CD8-positive, alpha-beta memory T cell (primary cell): Measurements from ENCODE around the gene MLH3. TPM values are rescaled to one million over a fixed set of nuclear protein-coding genes. Genes with fewer than 3 reads are reported as not detected.

ENCODE experiments used
- CTCF ChIA-PET: fragments of 350-600 bp; sonication (Branson Sonifier 250); formaldehyde crosslinking; loops from one replicate; lab custom pipeline; 2021; ENCODE audit warnings: antibody characterized with exemption; lab: Charles Lee
- POLR2A ChIA-PET: fragments of 350-600 bp; sonication (Branson Sonifier 250); formaldehyde crosslinking; loops from one replicate; lab custom pipeline; 2021; ENCODE audit warnings: antibody characterized with exemption; lab: Charles Lee
- DNase-seq, 5 donors: peaks; one replicate each; pipeline versions ENCODE4 v3.0.0 to v3.0.0-alpha.2; 2020 to 2022; ENCODE audit warnings: mixed read lengths in 1 of 5
- H3K27ac ChIP-seq: one replicate; pipeline ENCODE4 v1.7.0; 2013; ENCODE audit warnings: low read depth, mild to moderate bottlenecking, low read length, moderate library complexity
- H3K27me3 ChIP-seq: 2 replicates; pipeline ENCODE4 v1.7.0; 2013; ENCODE audit warnings: low read length, mild to moderate bottlenecking; ENCODE audit not compliant: insufficient read depth, poor library complexity, severe bottlenecking
- H3K36me3 ChIP-seq: 2 replicates; pipeline ENCODE4 v1.7.0; 2013; ENCODE audit warnings: mild to moderate bottlenecking, low read length, moderate library complexity; ENCODE audit not compliant: insufficient read depth
- H3K4me1 ChIP-seq: 2 replicates; pipeline ENCODE4 v1.7.0; 2013; ENCODE audit warnings: mild to moderate bottlenecking, low read length, moderate library complexity; ENCODE audit not compliant: insufficient read depth
- H3K4me3 ChIP-seq: 2 replicates; pipeline ENCODE4 v1.7.0; 2013; ENCODE audit warnings: mild to moderate bottlenecking, low read length
- H3K9me3 ChIP-seq: 2 replicates; pipeline ENCODE4 v1.7.0; 2013; ENCODE audit warnings: mild to moderate bottlenecking, low read length
- H3K27ac Mint-ChIP-seq, 8 donors: one replicate each; pipeline ENCODE4 v1.8.0; 2020 to 2021; ENCODE audit warnings: mixed read lengths in 8 of 8, mild to moderate bottlenecking in 6 of 8, inconsistent platforms in 3 of 8, moderate library complexity in 3 of 8
- H3K27me3 Mint-ChIP-seq, 2 donors: one replicate each; pipeline ENCODE4 v1.8.0; 2020 to 2021; ENCODE audit warnings: mixed read lengths in 2 of 2, mild to moderate bottlenecking in 1 of 2, moderate library complexity in 1 of 2
- H3K36me3 Mint-ChIP-seq, 3 donors: one replicate each; pipeline ENCODE4 v1.8.0; 2020 to 2021; ENCODE audit warnings: mixed read lengths in 3 of 3, inconsistent platforms in 1 of 3, mild to moderate bottlenecking in 1 of 3
- H3K4me1 Mint-ChIP-seq, 3 donors: one replicate each; pipeline ENCODE4 v1.8.0; 2020 to 2021; ENCODE audit warnings: mixed read lengths in 3 of 3, inconsistent platforms in 1 of 3, mild to moderate bottlenecking in 1 of 3
- H3K4me3 Mint-ChIP-seq, 7 donors: one replicate each; pipeline ENCODE4 v1.8.0; 2020 to 2021; ENCODE audit warnings: mixed read lengths in 7 of 7, mild to moderate bottlenecking in 6 of 7, moderate library complexity in 4 of 7, inconsistent platforms in 2 of 7
- H3K9me3 Mint-ChIP-seq, 5 donors: one replicate each; pipeline ENCODE4 v1.8.0; 2020 to 2022; ENCODE audit warnings: mixed read lengths in 5 of 5, mild to moderate bottlenecking in 3 of 5, moderate library complexity in 2 of 5, inconsistent platforms in 1 of 5
- polyA plus RNA-seq: library from polyadenylated mRNA; unstranded; fragments of 300-500 nt; fragmentation: Illumina TruSeq; gene quantifications from one replicate; pipeline ENCODE4 v1.2.3, GENCODE V29; 2021
- total RNA-seq, 2 experiments: library from RNA; stranded (reverse); gene quantifications; one replicate each; pipeline ENCODE4 v1.2.3, GENCODE V29; 2021

Gene MLH3
- total and polyA plus RNA-seq, 3 experiments from 2014 or later: 10.4 to 16.7 (median 16.2) TPM

DNA sequence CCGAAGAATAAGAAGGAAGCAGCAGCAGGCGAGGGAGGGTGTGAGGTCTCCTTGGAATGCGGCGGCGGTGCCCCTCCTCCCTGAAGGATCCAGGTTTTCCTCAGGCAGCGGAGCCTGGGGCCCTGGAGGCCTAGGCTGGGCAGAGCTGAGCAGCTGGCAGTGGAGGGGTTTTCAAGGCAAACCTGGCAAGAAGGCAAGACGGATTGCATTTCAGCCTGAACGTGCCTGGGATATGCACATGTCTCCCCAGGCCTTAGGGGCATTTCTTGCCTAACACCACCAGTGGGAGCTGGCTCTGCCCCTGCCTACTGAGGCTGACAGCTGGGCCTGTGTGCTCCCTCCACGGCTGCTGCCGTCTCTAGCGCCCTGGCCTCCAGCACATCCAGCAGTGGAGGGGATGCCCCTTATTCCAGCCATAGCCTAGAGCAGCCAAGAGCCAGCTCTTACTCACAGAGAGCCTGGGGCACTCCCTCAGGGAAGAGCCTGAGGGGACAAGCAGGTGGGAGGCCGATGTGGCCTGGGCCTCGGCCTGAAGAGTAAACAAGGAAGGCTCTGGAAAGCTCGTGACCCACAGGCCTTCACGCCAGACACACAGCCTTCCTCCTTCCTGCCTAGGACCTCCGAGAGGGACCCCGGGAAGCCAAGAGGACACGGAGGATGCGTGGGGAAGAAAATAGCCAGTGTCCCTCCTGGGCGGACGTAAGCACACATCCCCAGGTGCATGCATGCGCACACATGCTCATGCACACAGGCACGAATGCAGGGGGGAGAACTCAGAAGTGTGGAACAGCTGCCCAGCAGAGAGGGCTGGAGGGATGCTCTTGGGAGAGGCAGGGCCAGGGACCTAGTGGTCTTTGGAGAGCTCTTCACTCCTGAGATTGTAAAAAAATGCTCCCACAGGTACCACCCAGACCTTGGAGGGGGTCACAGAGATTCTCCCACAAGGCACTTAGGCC is 71.5 kb downstream of the MLH3 start:
- Histone ChIP-seq H3K36me3 (no peaks in the 10 kb centered on the region), H3K4me3 (no peak overlapping the region), H3K27ac (no peak overlapping the region), H3K9me3 (no peaks in the 10 kb centered on the region), H3K4me1 (no peaks in the 10 kb centered on the region), H3K27me3 (no peaks in the 10 kb centered on the region)
- no peak for DNase-seq
- ChIA-PET POLR2A (no interaction called here), CTCF (interaction anchor here (1.3 kb wide), 1 partner anchor 33 kb away, joined by 3 read pairs; no protein-coding TSS in a partner anchor)
- Mint-ChIP-seq H3K27me3 (peaks cover 0 to 7% of the 10 kb centered on the region in 2 donors), H3K4me3 (no peak overlapping the region), H3K27ac (no peak overlapping the region), H3K36me3 (no peaks in the 10 kb centered on the region), H3K9me3 (no peaks in the 10 kb centered on the region), H3K4me1 (no peaks in the 10 kb centered on the region)

GRCh38 chr14:74979029-74979428 is 72.2 kb downstream of the MLH3 start:
- ChIA-PET CTCF (interaction anchor here (1.3 kb wide), 1 partner anchor 32 kb away, joined by 3 read pairs; no protein-coding TSS in a partner anchor), POLR2A (no interaction called here)
- Mint-ChIP-seq H3K36me3 (no peaks in the 10 kb centered on the region), H3K27me3 (peaks cover 0 to 7% of the 10 kb centered on the region in 2 donors), H3K9me3 (no peaks in the 10 kb centered on the region), H3K27ac (no peak overlapping the region), H3K4me1 (no peaks in the 10 kb centered on the region), H3K4me3 (no peak overlapping the region)
- Histone ChIP-seq H3K4me3 (no peak overlapping the region), H3K27ac (no peak overlapping the region), H3K27me3 (no peaks in the 10 kb centered on the region), H3K4me1 (no peaks in the 10 kb centered on the region), H3K9me3 (no peaks in the 10 kb centered on the region), H3K36me3 (no peaks in the 10 kb centered on the region)
- no peak for DNase-seq

DNA sequence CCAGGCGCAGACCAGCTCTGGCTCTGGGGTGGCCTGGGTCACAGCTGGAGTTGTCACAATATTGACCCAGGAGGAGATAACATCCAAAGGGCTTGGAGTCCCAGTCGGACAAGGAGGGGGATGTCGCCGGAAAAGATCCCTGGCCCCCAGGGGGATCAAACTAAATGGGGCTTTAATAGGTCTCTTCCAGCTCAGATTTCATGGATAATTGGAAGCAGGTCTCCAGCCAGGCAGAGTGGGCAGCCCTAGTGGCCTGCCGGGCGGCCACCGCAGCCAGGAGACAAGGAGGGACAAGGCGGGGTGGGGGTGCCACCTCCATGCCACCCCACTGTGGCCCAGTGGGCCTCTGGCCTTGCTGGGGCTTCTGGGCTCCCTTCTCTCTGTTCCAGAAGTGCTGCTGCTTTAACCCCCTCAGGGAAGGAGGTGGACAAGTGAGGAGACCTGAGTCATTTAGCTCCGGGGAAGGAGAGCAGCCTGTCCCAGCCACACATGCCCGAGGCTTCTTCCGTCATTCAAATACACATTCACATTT is 72.8 kb downstream of the MLH3 start:
- Mint-ChIP-seq H3K27ac (no peak overlapping the region), H3K9me3 (no peaks in the 10 kb centered on the region), H3K4me1 (peaks cover 0 to 3% (median 0%) of the 10 kb centered on the region in 3 donors), H3K36me3 (no peaks in the 10 kb centered on the region), H3K27me3 (peaks cover 0 to 7% of the 10 kb centered on the region in 2 donors), H3K4me3 (no peak overlapping the region)
- Histone ChIP-seq H3K27ac (no peak overlapping the region), H3K4me3 (no peak overlapping the region), H3K9me3 (no peaks in the 10 kb centered on the region), H3K4me1 (no peaks in the 10 kb centered on the region), H3K36me3 (no peaks in the 10 kb centered on the region), H3K27me3 (no peaks in the 10 kb centered on the region)
- CTCF ChIA-PET: no interaction called here
- no peak for DNase-seq
- POLR2A ChIA-PET: no interaction called here

DNA sequence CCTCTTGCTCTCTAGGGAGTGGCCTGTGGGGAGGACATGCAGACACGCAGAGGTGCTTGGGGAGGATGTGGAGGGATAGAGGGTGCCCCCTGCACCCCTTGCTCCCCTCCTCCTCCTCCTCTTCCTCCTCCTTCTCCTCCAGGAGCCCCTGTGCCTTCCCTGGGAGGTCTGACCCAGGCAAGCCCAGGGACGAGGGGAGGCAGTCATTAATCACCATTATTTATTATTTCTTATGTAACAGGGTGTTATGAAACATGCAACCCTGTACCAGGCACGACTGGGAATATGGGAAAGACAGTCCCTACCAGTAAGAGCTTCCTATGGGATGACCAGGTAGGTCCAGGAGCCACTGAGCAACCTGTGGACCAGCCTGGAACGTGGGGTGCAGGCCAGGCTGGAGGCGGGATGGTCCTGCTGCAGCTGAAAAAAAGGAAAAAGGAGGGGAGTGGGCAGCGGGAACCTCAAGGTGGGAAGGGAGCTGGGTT is 73.3 kb downstream of the MLH3 start:
- H3K4me3 ChIP-seq: no peak overlapping the region
- Mint-ChIP-seq H3K4me3 (no peak overlapping the region), H3K36me3 (no peaks in the 10 kb centered on the region), H3K4me1 (peaks cover 0 to 4% (median 0%) of the 10 kb centered on the region in 3 donors), H3K9me3 (no peaks in the 10 kb centered on the region), H3K27ac (no peak overlapping the region), H3K27me3 (peaks cover 0 to 7% of the 10 kb centered on the region in 2 donors)
- no peak overlapping the region for H3K27ac ChIP-seq
- no peaks in the 10 kb centered on the region for H3K9me3 ChIP-seq
- POLR2A ChIA-PET: no interaction called here
- no peaks in the 10 kb centered on the region for H3K36me3 ChIP-seq
- no peak for DNase-seq
- CTCF ChIA-PET: no interaction called here
- H3K27me3 ChIP-seq: no peaks in the 10 kb centered on the region
- H3K4me1 ChIP-seq: no peaks in the 10 kb centered on the region

- no peaks in the 10 kb centered on the region for H3K4me1 ChIP-seq
- no peak for DNase-seq
- Mint-ChIP-seq H3K27ac (no peak overlapping the region), H3K4me1 (peaks cover 0 to 4% (median 0%) of the 10 kb centered on the region in 3 donors), H3K27me3 (peaks cover 0 to 7% of the 10 kb centered on the region in 2 donors), H3K4me3 (no peak overlapping the region), H3K9me3 (no peaks in the 10 kb centered on the region), H3K36me3 (no peaks in the 10 kb centered on the region)
- POLR2A ChIA-PET: no interaction called here
- H3K27ac ChIP-seq: no peak overlapping the region
- H3K4me3 ChIP-seq: no peak overlapping the region
- H3K27me3 ChIP-seq: no peaks in the 10 kb centered on the region
- no peaks in the 10 kb centered on the region for H3K9me3 ChIP-seq
- CTCF ChIA-PET: no interaction called here
- H3K36me3 ChIP-seq: no peaks in the 10 kb centered on the region
Measured at GRCh38 chr14:74977164-74977900, 73.9 kb downstream of the MLH3 start.

DNA sequence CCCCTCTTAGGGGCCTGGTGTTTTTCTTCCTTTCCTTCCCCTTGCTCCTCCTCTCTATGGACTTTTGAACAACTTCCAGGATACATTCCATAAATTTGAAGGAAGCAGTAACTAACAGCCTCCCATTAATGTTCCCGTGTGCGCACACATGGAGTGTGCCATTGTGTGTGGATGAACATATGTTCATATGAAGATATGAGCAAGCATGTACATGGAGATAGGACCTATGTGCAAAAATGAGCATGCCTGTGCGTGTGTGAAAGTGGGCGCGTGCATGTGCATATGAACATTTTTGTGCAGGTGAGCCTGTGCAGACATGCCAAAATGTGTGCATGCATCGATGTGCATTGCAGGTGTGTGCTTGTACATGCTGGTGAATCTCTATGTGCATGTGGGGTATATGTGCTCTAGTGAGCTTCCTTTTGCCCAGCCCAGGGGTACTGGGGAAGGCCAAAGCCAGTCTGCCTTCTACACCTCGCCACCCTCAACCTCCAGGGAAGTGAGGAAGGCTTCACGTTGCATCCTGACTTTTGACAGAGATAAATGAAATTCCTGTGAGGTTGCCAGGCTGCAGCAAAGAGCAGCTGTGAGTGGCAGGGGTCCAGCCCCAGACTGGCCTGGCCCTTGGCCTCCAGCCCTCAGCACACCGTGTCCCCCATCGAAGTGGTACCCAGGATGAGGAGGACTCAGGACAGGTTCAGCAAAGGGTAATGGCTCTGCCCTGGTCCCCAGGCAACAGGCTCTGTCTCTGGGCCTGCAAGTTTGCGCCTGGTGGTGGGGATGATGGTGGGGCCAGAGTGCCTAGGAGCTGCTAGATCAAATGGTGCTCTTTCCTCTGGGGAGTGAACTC is 74.8 kb downstream of the MLH3 start:
- CTCF ChIA-PET: interaction anchor here (0.6 kb wide), 1 partner anchor 32 kb away, joined by 3 read pairs; no protein-coding TSS in a partner anchor
- Mint-ChIP-seq H3K4me1 (peaks cover 0 to 4% (median 0%) of the 10 kb centered on the region in 3 donors), H3K27me3 (peaks cover 0 to 7% of the 10 kb centered on the region in 2 donors), H3K4me3 (no peak overlapping the region), H3K27ac (no peak overlapping the region), H3K36me3 (no peaks in the 10 kb centered on the region), H3K9me3 (no peaks in the 10 kb centered on the region)
- no peaks in the 10 kb centered on the region for H3K4me1 ChIP-seq
- POLR2A ChIA-PET: no interaction called here
- no peaks in the 10 kb centered on the region for H3K36me3 ChIP-seq
- no peaks in the 10 kb centered on the region for H3K9me3 ChIP-seq
- no peak overlapping the region for H3K27ac ChIP-seq
- H3K27me3 ChIP-seq: no peaks in the 10 kb centered on the region
- no peak overlapping the region for H3K4me3 ChIP-seq
- no peak for DNase-seq

DNA sequence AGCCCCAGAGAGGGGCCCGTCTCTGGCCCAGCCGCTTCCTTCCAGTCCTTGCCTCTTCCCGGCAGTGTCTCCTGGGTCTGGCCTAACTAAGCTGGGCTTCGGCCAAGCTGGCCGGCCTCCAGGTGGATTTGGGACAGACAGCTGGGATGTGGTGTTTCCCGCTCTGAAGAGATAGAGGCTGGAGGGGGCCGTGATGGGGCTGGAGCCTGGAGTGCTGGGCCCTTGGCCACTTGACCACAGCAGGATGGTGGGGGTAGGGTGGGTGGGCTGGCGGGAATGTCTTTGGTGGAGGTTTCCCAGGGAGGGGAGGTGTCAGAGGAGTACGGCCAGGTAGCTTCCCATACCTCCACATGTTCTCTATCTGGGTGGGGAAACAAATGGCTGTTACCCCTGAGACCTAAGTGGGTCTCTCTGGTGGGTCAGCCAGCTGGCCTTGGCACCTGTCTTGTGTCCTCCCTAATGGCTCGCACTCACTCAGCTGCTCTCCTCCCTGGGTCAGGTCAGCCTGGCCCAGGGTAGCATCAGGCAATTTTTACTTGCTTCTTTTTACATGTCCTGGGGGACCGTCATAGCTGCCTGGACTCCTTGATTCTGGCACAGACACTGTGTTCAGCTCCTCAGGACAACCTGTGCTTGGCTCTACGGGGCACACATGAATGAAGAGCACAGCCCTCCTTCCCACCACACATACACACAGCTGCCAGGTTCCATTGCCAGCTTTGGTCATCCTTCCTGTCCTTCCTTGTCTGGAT is 76.0 kb downstream of the MLH3 start:
- no peaks in the 10 kb centered on the region for H3K9me3 ChIP-seq
- H3K36me3 ChIP-seq: no peaks in the 10 kb centered on the region
- no peaks in the 10 kb centered on the region for H3K27me3 ChIP-seq
- POLR2A ChIA-PET: no interaction called here
- DNase-seq: no peak
- Mint-ChIP-seq H3K27ac (peak overlapping the region in 2 of 8 donors; percentile 61 to 84), H3K4me3 (no peak overlapping the region), H3K36me3 (no peaks in the 10 kb centered on the region), H3K27me3 (peaks cover 0 to 5% of the 10 kb centered on the region in 2 donors), H3K9me3 (no peaks in the 10 kb centered on the region), H3K4me1 (peaks cover 0 to 4% (median 0%) of the 10 kb centered on the region in 3 donors)
- no peak overlapping the region for H3K27ac ChIP-seq
- H3K4me1 ChIP-seq: no peaks in the 10 kb centered on the region
- no peak overlapping the region for H3K4me3 ChIP-seq
- CTCF ChIA-PET: interaction anchor here (0.6 kb wide), 1 partner anchor 30 kb away, joined by 3 read pairs; no protein-coding TSS in a partner anchor
